GM18526 (cell line): ENCODE data around the gene OXER1.

Experiments used
- POLR2A ChIP-seq: IDR thresholded peaks from 3 replicates; pipeline ENCODE4 v1.6.1; 2011; ENCODE audit not compliant: insufficient read length; ENCODE audit errors: extremely low read depth

Gene OXER1

GRCh38 chr2:42765686-42766085, 1.8 kb upstream of the OXER1 start:
- TF ChIP-seq POLR2A = no peak

- no peak for TF ChIP-seq POLR2A
These were observed 966 bp upstream of the OXER1 start for GRCh38 chr2:42764901-42765300.

- no peak for TF ChIP-seq POLR2A
These were observed 821 bp downstream of the OXER1 start for GRCh38 chr2:42762823-42763804.

DNA sequence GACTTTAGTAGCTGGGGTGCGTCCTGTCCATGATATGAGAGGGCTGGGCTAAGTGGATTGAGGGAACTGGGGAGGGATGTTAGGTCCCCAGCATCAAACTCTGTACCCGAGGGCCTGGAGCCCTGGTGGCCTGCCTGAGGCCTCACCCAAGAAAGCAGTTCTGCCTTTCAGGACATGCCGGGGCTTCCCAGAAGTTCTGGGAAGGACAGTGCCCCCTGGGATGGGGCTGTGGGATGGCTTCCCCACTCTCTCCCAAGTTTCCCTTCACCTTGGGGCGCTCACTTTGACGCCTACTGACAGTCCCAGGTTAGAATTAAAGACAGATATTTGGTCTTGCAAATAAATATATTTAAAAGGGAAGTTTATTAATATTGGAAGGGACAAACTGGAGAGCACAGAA, 1.8 kb downstream of the OXER1 start:
- TF ChIP-seq POLR2A = no peak

- no peak for TF ChIP-seq POLR2A
These were observed 2.4 kb downstream of the OXER1 start for GRCh38 chr2:42761554-42761953.

GRCh38 chr2:42758751-42759150, 5.2 kb downstream of the OXER1 start:
- TF ChIP-seq POLR2A = no peak

GRCh38 chr2:42757981-42758740, 5.8 kb downstream of the OXER1 start:
- TF ChIP-seq POLR2A = no peak

DNA sequence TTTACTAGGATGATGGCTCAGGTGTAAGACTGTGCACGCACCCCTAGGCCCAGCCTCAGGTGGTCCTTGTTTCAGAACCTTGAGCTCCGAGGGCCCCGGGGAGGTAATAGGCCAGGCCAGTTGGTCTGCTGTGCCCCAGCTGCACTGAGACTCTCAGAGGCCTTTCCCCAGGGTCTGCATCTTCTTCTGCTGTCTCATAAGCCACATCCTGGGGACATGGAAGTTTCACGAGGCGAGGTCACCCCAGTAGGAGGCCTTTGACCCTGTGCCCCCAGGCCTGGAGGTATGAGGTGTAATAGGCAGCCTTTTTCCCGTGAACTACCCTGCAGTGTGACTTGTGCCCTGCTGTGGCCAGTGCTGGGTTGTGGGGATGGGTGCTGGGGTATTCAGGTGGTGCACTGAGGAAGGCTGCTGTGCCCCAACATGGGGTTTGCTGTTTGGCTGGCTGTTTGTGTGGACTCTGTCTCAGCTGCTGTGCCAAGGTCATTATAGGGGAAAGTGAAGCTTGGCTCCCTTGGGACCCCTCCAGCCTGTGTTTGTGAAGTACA, 6.9 kb downstream of the OXER1 start:
- no peak for TF ChIP-seq POLR2A

- no peak for TF ChIP-seq POLR2A
These were observed 7.7 kb downstream of the OXER1 start for GRCh38 chr2:42756150-42756775.

GRCh38 chr2:42755191-42755880, 8.6 kb downstream of the OXER1 start:
- TF ChIP-seq POLR2A = no peak

GRCh38 chr2:42754776-42755140, 9.2 kb downstream of the OXER1 start:
- no peak for TF ChIP-seq POLR2A

DNA sequence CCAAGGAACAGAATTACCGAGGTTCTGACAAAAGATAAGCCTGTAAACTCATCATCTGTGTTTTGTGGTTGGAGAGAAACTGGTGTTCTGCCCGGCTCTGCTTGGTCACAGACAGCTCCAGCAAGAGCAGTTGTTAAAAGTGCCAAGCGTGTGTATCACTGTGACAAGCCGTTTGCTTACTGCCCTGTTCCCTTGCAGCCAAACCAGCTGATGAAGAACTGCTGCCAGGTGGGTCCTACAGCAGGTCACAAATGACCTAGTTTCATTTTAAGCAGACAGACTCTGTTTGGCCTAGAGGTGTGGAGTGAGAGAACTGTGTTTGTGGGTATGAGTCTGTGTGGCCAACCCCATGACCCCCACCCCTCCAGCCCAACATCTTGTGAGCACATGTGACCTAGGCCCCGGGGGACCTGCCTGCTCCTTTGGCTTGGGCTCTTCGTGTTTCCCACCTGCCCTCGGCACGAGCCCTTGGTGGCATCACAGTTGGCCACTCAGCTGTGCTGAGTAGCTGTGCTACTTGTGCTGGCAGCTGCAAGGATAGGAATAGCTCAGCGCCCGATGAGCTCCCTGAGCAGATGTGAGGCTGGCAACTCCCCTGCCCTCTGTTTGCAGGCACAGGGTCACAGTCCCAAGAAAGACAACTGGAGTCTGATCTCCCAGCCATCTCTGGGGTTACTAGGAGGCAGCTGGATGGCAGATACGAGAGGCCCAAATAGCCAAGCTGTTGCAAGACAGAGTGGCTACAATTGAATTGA, 9.7 kb downstream of the OXER1 start:
- TF ChIP-seq POLR2A = no peak

DNA sequence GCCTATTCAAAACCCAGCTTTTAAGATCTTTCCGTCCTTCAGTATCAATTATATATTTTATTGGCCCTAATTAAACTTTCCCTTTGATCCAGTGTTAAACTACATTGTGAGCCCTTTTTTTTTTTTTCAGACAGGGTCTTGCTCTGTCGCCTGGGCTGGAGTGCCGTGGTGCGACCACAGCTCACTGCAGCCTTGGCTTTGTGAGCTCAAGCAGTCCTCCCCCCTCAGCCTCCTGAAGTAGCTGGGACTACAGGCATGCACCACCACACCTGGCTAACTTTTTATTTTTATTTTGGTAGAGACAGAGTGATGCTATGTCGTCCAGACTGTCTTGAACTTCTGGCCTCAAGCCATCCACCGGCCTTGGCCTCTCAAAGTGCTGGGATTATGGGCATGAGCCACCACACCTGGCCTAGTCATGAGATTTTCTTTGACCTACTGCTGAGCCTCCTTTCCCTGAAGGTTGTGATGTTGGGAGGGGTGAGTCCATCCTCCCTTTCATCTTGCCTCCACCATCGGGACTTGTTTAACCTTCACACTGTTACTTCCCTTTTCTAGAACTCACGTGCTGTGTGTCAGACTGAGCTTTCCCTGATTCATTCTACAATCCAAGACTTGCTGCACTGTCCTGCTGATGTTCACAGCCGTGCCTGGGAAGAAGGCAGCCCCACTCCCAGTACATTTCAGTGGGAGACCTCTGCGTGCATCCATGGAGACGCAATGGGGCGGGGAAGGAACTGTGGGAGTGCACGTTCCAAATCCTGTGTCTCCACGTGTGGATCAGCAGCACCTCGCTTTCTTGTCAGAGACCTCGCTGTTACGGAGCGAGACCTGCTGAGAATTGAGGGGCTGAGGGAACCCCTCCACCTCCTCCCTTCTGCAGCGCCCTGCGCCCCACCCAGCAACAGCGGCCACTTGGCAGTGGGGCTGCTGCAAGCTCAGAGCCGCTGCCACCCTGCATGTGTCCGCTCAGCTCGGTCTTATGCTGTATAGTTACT, 10.8 kb downstream of the OXER1 start:
- no peak for TF ChIP-seq POLR2A
